ENCODE measurements around the gene NONO. TPM values are rescaled to one million over a fixed set of nuclear protein-coding genes. Genes with fewer than 3 reads are reported as not detected.
"Not testable (repeated sequence)": the region's sequence is repeated elsewhere in the genome, so short reads cannot be mapped to it uniquely, and the experiment has no call there.

NONO gene
- total RNA-seq, 2 donors from 2014 or later, result 132 to 176 TPM

- intact Hi-C loops (cut with DNase I), result no loop called here
- peaks cover 0 to 11% of the 10 kb centered on the region in 2 donors for H3K36me3 ChIP-seq (replicated peaks in 1 of 2; ENCODE audit: insufficient read depth in 1 of 2, low read depth in 2 of 2)
- H3K9me3 ChIP-seq, result no peaks in the 10 kb centered on the region
- no peak for ATAC-seq
- 58 to 84% methylated on average over 6 of the region's 6 CpGs for WGBS, 2 donors
- H3K27ac ChIP-seq, result no peak overlapping the region
- no peak for TF ChIP-seq POLR2A (IDR thresholded peaks at IDR 0.05)
- no peak for TF ChIP-seq CTCF (IDR thresholded peaks at IDR 0.05)
- no peak overlapping the region for H3K4me3 ChIP-seq
- H3K27me3 ChIP-seq, result no peaks in the 10 kb centered on the region
- no peak for DNase-seq
- H3K4me1 ChIP-seq, result peaks cover 6% of the 10 kb centered on the region
These were observed 7.9 kb downstream of the NONO start for GRCh38 chrX:71291381-71291780.

- Histone ChIP-seq H3K36me3 (replicated peaks in 1 of 2; ENCODE audit: insufficient read depth in 1 of 2, low read depth in 2 of 2) (peaks cover 6 to 17% of the 10 kb centered on the region in 2 donors), H3K9me3 (no peaks in the 10 kb centered on the region), H3K4me3 (no peak overlapping the region), H3K4me1 (peaks cover 6% of the 10 kb centered on the region), H3K27ac (no peak overlapping the region), H3K27me3 (no peaks in the 10 kb centered on the region)
- WGBS, 2 donors, result 87% methylated on average over 6 to 7 of the region's 7 CpGs
- intact Hi-C loops (cut with DNase I), result no loop called here
- no peak for TF ChIP-seq CTCF (IDR thresholded peaks at IDR 0.05)
- no peak for TF ChIP-seq POLR2A (IDR thresholded peaks at IDR 0.05)
- DNase-seq (no peak), ATAC-seq (no peak)
These were observed 9.4 kb downstream of the NONO start for GRCh38 chrX:71292669-71293365.

GRCh38 chrX:71296806-71297205 lies 13.4 kb downstream of the NONO start:
- intact Hi-C loops (cut with DNase I), result no loop called here
- ATAC-seq (no peak), DNase-seq (no peak)
- no peak overlapping the region for H3K4me3 ChIP-seq
- H3K27ac ChIP-seq, result no peak overlapping the region
- H3K27me3 ChIP-seq, result no peaks in the 10 kb centered on the region
- peaks cover 6 to 20% of the 10 kb centered on the region in 2 donors for H3K36me3 ChIP-seq (replicated peaks in 1 of 2; ENCODE audit: insufficient read depth in 1 of 2, low read depth in 2 of 2)
- 94 to 98% methylated on average over 5 to 6 of the region's 6 CpGs for WGBS, 2 donors
- H3K9me3 ChIP-seq, result no peaks in the 10 kb centered on the region
- TF ChIP-seq POLR2A (IDR thresholded peaks at IDR 0.05), result no peak
- TF ChIP-seq CTCF (IDR thresholded peaks at IDR 0.05), result no peak
- no peaks in the 10 kb centered on the region for H3K4me1 ChIP-seq

- H3K36me3 ChIP-seq (replicated peaks in 1 of 2; ENCODE audit: insufficient read depth in 1 of 2, low read depth in 2 of 2), result peaks cover 6 to 14% of the 10 kb centered on the region in 2 donors
- DNase-seq (no peak), ATAC-seq (no peak)
- H3K4me1 ChIP-seq, result no peaks in the 10 kb centered on the region
- intact Hi-C loops (cut with DNase I), result no loop called here
- no peak overlapping the region for H3K27ac ChIP-seq
- 20% methylated on average over 3 of the region's 3 CpGs; no CpG with 5 or more reads in 1 of the 2 donors for WGBS, 2 donors
- no peaks in the 10 kb centered on the region for H3K9me3 ChIP-seq
- TF ChIP-seq POLR2A (IDR thresholded peaks at IDR 0.05) (no peak), CTCF (IDR thresholded peaks at IDR 0.05) (no peak)
- no peak overlapping the region for H3K4me3 ChIP-seq
- no peaks in the 10 kb centered on the region for H3K27me3 ChIP-seq
These were observed 14.7 kb downstream of the NONO start for GRCh38 chrX:71298119-71298518.

- H3K9me3 ChIP-seq; H3K27ac ChIP-seq; H3K4me1 ChIP-seq; H3K36me3 ChIP-seq (replicated peaks in 1 of 2; ENCODE audit: insufficient read depth in 1 of 2, low read depth in 2 of 2); intact Hi-C loops (cut with DNase I); H3K27me3 ChIP-seq; H3K4me3 ChIP-seq; DNase-seq; ATAC-seq: not testable (repeated sequence)
- WGBS, 2 donors, result 79 to 82% methylated on average over 3 to 7 of the region's 7 CpGs
These were observed 16.6 kb downstream of the NONO start for GRCh38 chrX:71300064-71300463.

- H3K9me3 ChIP-seq; H3K4me1 ChIP-seq; DNase-seq; H3K4me3 ChIP-seq; H3K36me3 ChIP-seq (replicated peaks in 1 of 2; ENCODE audit: insufficient read depth in 1 of 2, low read depth in 2 of 2); H3K27me3 ChIP-seq; H3K27ac ChIP-seq; ATAC-seq; intact Hi-C loops (cut with DNase I): not testable (repeated sequence)
- 84 to 85% methylated on average over 4 to 5 of the region's 7 CpGs for WGBS, 2 donors
These were observed 17.1 kb downstream of the NONO start for GRCh38 chrX:71300495-71300894.

All from body of pancreas (tissue), 4 donors.